Measurements from ENCODE around the gene MED26. TPM values are rescaled to one million over a fixed set of nuclear protein-coding genes. Genes with fewer than 3 reads are reported as not detected.

Gene MED26
- total and polyA plus RNA-seq, 2 of the 8 experiments (the other 6 are each of a cell fraction or from before 2014, with no cell fraction given), result 5.3 to 10.7 TPM

DNA sequence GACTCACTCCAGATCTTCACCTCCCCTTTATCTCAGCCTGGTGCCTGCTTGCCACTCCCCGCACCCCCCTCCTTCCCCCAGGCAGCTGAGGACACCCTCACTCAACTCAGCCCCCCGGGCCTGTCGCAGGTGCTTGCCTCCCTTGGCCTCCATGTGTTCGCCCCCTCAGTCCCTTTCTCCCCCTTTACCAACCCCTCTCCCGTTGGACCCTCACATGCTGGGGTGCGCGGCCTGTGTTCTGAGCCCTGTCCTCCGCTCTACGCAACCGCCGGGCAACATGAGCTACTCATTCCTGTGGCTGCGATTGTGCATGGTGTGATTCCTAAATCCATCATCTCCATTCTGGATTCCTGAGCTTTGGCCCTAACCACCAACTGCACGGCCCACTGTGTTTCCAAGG lies 90.9 kb downstream of the MED26 start:
- no peak for DNase-seq (ENCODE audit: low read depth in 1 of 2, low spot score in 2 of 2)
- no peak overlapping the region for H3K27ac ChIP-seq (ENCODE audit: low read depth, low read length)
- peaks cover 35 to 58% of the 10 kb centered on the region in 2 experiments for H3K79me2 ChIP-seq (ENCODE audit: control insufficient read depth in 1 of 2, insufficient read depth in 2 of 2, low read length in 2 of 2)
- H3K36me3 ChIP-seq (ENCODE audit: control insufficient read depth in 2 of 4, insufficient read depth in 4 of 4, low read length in 3 of 4), result peaks cover 13 to 54% (median 37%) of the 10 kb centered on the region in 4 experiments
- no peak overlapping the region for H2BK5ac ChIP-seq (ENCODE audit: low read depth, low read length)
- no peak overlapping the region for H3K4me2 ChIP-seq (ENCODE audit: insufficient read depth in 1 of 2, low read depth in 2 of 2, low read length in 2 of 2)
- TF ChIP-seq SP2 (IDR thresholded peaks at IDR 0.05; ENCODE audit: low read length), result no peak
- no peak for TF ChIP-seq RFX5 (IDR thresholded peaks at IDR 0.05; ENCODE audit: borderline replicate concordance, low read depth, low read length)
- no peak for TF ChIP-seq CREB1 (IDR thresholded peaks at IDR 0.05)
- no peak for TF ChIP-seq ATF3 (IDR thresholded peaks at IDR 0.05; ENCODE audit: insufficient read depth, low read depth, low read length)
- no peak for TF ChIP-seq CBX8 (IDR thresholded peaks at IDR 0.05; ENCODE audit: borderline replicate concordance, low read depth, low read length)
- TF ChIP-seq FOSL1 (IDR thresholded peaks at IDR 0.05; ENCODE audit: insufficient read depth, low read depth, low read length), result no peak
- no peak for TF ChIP-seq MAFK (IDR thresholded peaks at IDR 0.05; ENCODE audit: low read depth, low read length)
- TF ChIP-seq GABPA (IDR thresholded peaks at IDR 0.05; ENCODE audit: borderline replicate concordance, insufficient read depth, low read length), result no peak
- no peak for TF ChIP-seq BCL11A (IDR thresholded peaks at IDR 0.05; ENCODE audit: low read depth in 2 of 2, low read length in 2 of 2)
- no peak for TF ChIP-seq EP300 (IDR thresholded peaks at IDR 0.05; ENCODE audit: borderline replicate concordance in 1 of 2, low read depth in 2 of 2, low read length in 2 of 2)
- TF ChIP-seq SIN3A (conservative IDR thresholded peaks at IDR 0.05 in 1 of 2, IDR thresholded peaks at IDR 0.05 in 1 of 2; ENCODE audit: low read depth in 1 of 2, low read length in 2 of 2), result no peak
- H2BK12ac ChIP-seq (ENCODE audit: low read depth, low read length), result no peak overlapping the region
- H3K14ac ChIP-seq (ENCODE audit: insufficient read length), result no peak overlapping the region
- no peak for FAIRE-seq
- no peak overlapping the region for H3K4me3 ChIP-seq (ENCODE audit: extremely low read depth in 1 of 4, insufficient read depth in 2 of 4, low read depth in 3 of 4, low read length in 4 of 4)
- peaks cover 15% of the 10 kb centered on the region for H3K79me1 ChIP-seq (ENCODE audit: low read depth, low read length)
- no peak overlapping the region for H3K18ac ChIP-seq (ENCODE audit: extremely low read depth, low read length)
- no peak overlapping the region for H2AFZ ChIP-seq (ENCODE audit: low read length)
- H3K4ac ChIP-seq (replicated peaks; ENCODE audit: insufficient read length, low read depth, low read length), result no peak overlapping the region
- 95% methylated on average over 10 of the region's 13 CpGs; no CpG with 5 or more reads in 1 of the 2 experiments for WGBS, 2 experiments (ENCODE audit: extremely low coverage in 1 of 2, insufficient coverage in 1 of 2, insufficient read length in 1 of 2, insufficient replicate concordance in 2 of 2, low coverage in 1 of 2, low lambda C conversion rate in 2 of 2, missing lambda C conversion rate in 1 of 2)
- peaks cover 6% of the 10 kb centered on the region; the same call in 1 of the 2 replicates for H3K23me2 ChIP-seq (ENCODE audit: low read depth, low read length)
- H2BK20ac ChIP-seq (ENCODE audit: low read length), result no peak overlapping the region
- no peak overlapping the region for H3K9ac ChIP-seq (replicated peaks in 1 of 4; ENCODE audit: extremely low read depth in 1 of 4, low read depth in 3 of 4, low read length in 3 of 4)
- H2BK120ac ChIP-seq (replicated peaks; ENCODE audit: low read depth, low read length), result no peak overlapping the region
- H4K8ac ChIP-seq (ENCODE audit: extremely low read depth, insufficient read depth, low read length), result no peak overlapping the region
- no peak overlapping the region for H3K56ac ChIP-seq (replicated peaks; ENCODE audit: insufficient read length, low read depth, low read length)
- CTCF ChIA-PET (ENCODE audit: partially characterized antibody), result interaction anchor here (1.0 kb wide), 1 partner anchor 64 kb away, joined by 3 read pairs; no protein-coding TSS in a partner anchor
- H2AK5ac ChIP-seq (ENCODE audit: low read depth, low read length), result no peak overlapping the region
- H3K9me3 ChIP-seq (ENCODE audit: insufficient read depth in 2 of 2, low read depth in 1 of 2, low read length in 1 of 2), result no peaks in the 10 kb centered on the region
- H4K5ac ChIP-seq (ENCODE audit: insufficient read length, low read depth, low read length), result no peak overlapping the region
- peaks cover 25 to 45% of the 10 kb centered on the region in 2 experiments for H4K20me1 ChIP-seq (replicated peaks in 1 of 2; ENCODE audit: control insufficient read depth in 1 of 2, insufficient read depth in 2 of 2, low read length in 2 of 2)
- no peak overlapping the region for H3K23ac ChIP-seq (ENCODE audit: insufficient read length)
- POLR2A ChIA-PET (ENCODE audit: partially characterized antibody), result interaction anchor here (1.1 to 3.3 kb wide), 4 partner anchors 8 to 123 kb away, joined by 3 to 9 read pairs (median 4); partner anchors contain the start of gene SMIM7
- H4K91ac ChIP-seq (replicated peaks; ENCODE audit: insufficient read length, low read length), result no peak overlapping the region
- H2BK15ac ChIP-seq (ENCODE audit: low read length), result no peak overlapping the region
- H3K4me1 ChIP-seq (replicated peaks in 1 of 4; ENCODE audit: control insufficient read depth in 3 of 4, insufficient read depth in 4 of 4, low read length in 3 of 4), result peaks cover 0 to 5% (median 3%) of the 10 kb centered on the region in 4 experiments; a peak in 4 of 7 replicates
- no peaks in the 10 kb centered on the region for H3K27me3 ChIP-seq (replicated peaks in 1 of 4; ENCODE audit: control insufficient read depth in 3 of 4, extremely low read depth in 1 of 4, insufficient read depth in 3 of 4, low read length in 3 of 4)

Measured in H1 (cell line).